Fibroblast of pulmonary artery (primary cell): Measurements from ENCODE around the gene KAT2B.

ENCODE experiments used
- DNase-seq: peaks from one replicate; pipeline ENCODE4 v3.0.0-alpha.2; 2010; ENCODE audit warnings: low read depth
- H3K4me3 ChIP-seq: replicated peaks from 2 replicates; pipeline ENCODE4 v1.5.1; 2011; ENCODE audit warnings: low read depth, mild to moderate bottlenecking, control low read depth, low read length, moderate library complexity
- CTCF ChIP-seq: IDR thresholded peaks from 2 replicates; pipeline ENCODE4 v1.5.1; 2011; ENCODE audit warnings: mild to moderate bottlenecking, control low read depth, low read length, inconsistent platforms; ENCODE audit errors: missing control alignments

The KAT2B gene

GRCh38 chr3:20078194-20078714 is 38.0 kb downstream of the KAT2B start:
- DNase-seq: no peak
- no peak for TF ChIP-seq CTCF
- H3K4me3 ChIP-seq: no peak overlapping the region

GRCh38 chr3:20079621-20080020 is 39.4 kb downstream of the KAT2B start:
- no peak overlapping the region for H3K4me3 ChIP-seq
- no peak for DNase-seq
- TF ChIP-seq CTCF: no peak

- no peak for TF ChIP-seq CTCF
- DNase-seq: peak; percentile 13
- H3K4me3 ChIP-seq: no peak overlapping the region
These were observed 40.8 kb downstream of the KAT2B start for GRCh38 chr3:20080956-20081554.

- no peak for DNase-seq
- no peak overlapping the region for H3K4me3 ChIP-seq
- TF ChIP-seq CTCF: no peak
These were observed 43.0 kb downstream of the KAT2B start for GRCh38 chr3:20083253-20083652.

GRCh38 chr3:20083953-20084352 is 43.7 kb downstream of the KAT2B start:
- no peak overlapping the region for H3K4me3 ChIP-seq
- TF ChIP-seq CTCF: no peak
- DNase-seq: no peak

- TF ChIP-seq CTCF: no peak
- no peak for DNase-seq
- no peak overlapping the region for H3K4me3 ChIP-seq
These were observed 51.2 kb downstream of the KAT2B start for GRCh38 chr3:20091331-20092047.
